B cell (primary cell): Measurements from ENCODE around the gene RIT2.

Experiments
- CTCF ChIP-seq: fragments of 200-600 bp; IDR thresholded peaks from one replicate; pipeline ENCODE4 v1.8.0; 2022; ENCODE audit warnings: antibody characterized with exemption, mild to moderate bottlenecking
- EZH2 ChIP-seq: IDR thresholded peaks from 2 replicates; pipeline ENCODE4 v1.6.1; 2012; ENCODE audit warnings: borderline replicate concordance, low read depth, mild to moderate bottlenecking, moderate library complexity, low read length; ENCODE audit not compliant: insufficient read depth, poor library complexity, severe bottlenecking

- TF ChIP-seq CTCF = no peak
- TF ChIP-seq EZH2 = no peak
Measured at GRCh38 chr18:42838546-42839145, 276.8 kb downstream of the RIT2 start.
